Measurements from ENCODE around the gene TMC3.

The TMC3 gene

GRCh38 chr15:81293728-81294515, 80.1 kb downstream of the TMC3 start:
- Mint-ChIP-seq H3K27ac (peak overlapping the region; percentile 99), H3K36me3 (peaks cover 2% of the 10 kb centered on the region), H3K4me1 (peaks cover 93% of the 10 kb centered on the region)

GRCh38 chr15:81292523-81293001, 81.5 kb downstream of the TMC3 start:
- Mint-ChIP-seq H3K9me3 (peaks cover 4% of the 10 kb centered on the region), H3K27ac (peak overlapping the region; percentile 89), H3K36me3 (peaks cover 5% of the 10 kb centered on the region), H3K27me3 (no peaks in the 10 kb centered on the region), H3K4me1 (peaks cover 96% of the 10 kb centered on the region), H3K4me3 (peak overlapping the region; percentile 95)

More at GRCh38 chr15:81293728-81294515, 80.1 kb downstream of the TMC3 start:
- Mint-ChIP-seq H3K4me3 (peak overlapping the region; percentile 95), H3K27me3 (no peaks in the 10 kb centered on the region), H3K9me3 (peaks cover 4% of the 10 kb centered on the region)

GRCh38 chr15:81291916-81292522, 82.0 kb downstream of the TMC3 start:
- Mint-ChIP-seq H3K36me3 (peaks cover 6% of the 10 kb centered on the region), H3K27me3 (no peaks in the 10 kb centered on the region), H3K9me3 (peaks cover 6% of the 10 kb centered on the region), H3K27ac (peak overlapping the region; percentile 89), H3K4me3 (peak overlapping the region; percentile 95), H3K4me1 (peaks cover 96% of the 10 kb centered on the region)

- Mint-ChIP-seq H3K9me3 (peaks cover 13% of the 10 kb centered on the region), H3K36me3 (peaks cover 17% of the 10 kb centered on the region), H3K4me3 (peak overlapping the region; percentile 2), H3K27me3 (no peaks in the 10 kb centered on the region), H3K27ac (peak overlapping the region; percentile 89), H3K4me1 (peaks cover 96% of the 10 kb centered on the region)
Measured at GRCh38 chr15:81289910-81290309, 84.1 kb downstream of the TMC3 start.

GRCh38 chr15:81288616-81289015, 85.4 kb downstream of the TMC3 start:
- H3K4me1 Mint-ChIP-seq, result peaks cover 92% of the 10 kb centered on the region
- peak overlapping the region; percentile 49 for H3K4me3 Mint-ChIP-seq
- H3K36me3 Mint-ChIP-seq, result peaks cover 17% of the 10 kb centered on the region
- H3K27me3 Mint-ChIP-seq, result no peaks in the 10 kb centered on the region
- H3K27ac Mint-ChIP-seq, result peak overlapping the region; percentile 76
- peaks cover 13% of the 10 kb centered on the region for H3K9me3 Mint-ChIP-seq

GRCh38 chr15:81288040-81288439, 86.0 kb downstream of the TMC3 start:
- Mint-ChIP-seq H3K9me3 (peaks cover 13% of the 10 kb centered on the region), H3K36me3 (peaks cover 17% of the 10 kb centered on the region), H3K27ac (peak overlapping the region; percentile 99), H3K4me1 (peaks cover 87% of the 10 kb centered on the region), H3K4me3 (peak overlapping the region; percentile 12), H3K27me3 (no peaks in the 10 kb centered on the region)

- peak overlapping the region; percentile 99 for H3K27ac Mint-ChIP-seq
- no peaks in the 10 kb centered on the region for H3K27me3 Mint-ChIP-seq
- H3K4me3 Mint-ChIP-seq, result peak overlapping the region; percentile 94
- peaks cover 13% of the 10 kb centered on the region for H3K9me3 Mint-ChIP-seq
- H3K4me1 Mint-ChIP-seq, result peaks cover 83% of the 10 kb centered on the region
- peaks cover 18% of the 10 kb centered on the region for H3K36me3 Mint-ChIP-seq
Measured at GRCh38 chr15:81286621-81287121, 87.3 kb downstream of the TMC3 start.

- Mint-ChIP-seq H3K27ac (peak overlapping the region; percentile 99), H3K9me3 (peaks cover 13% of the 10 kb centered on the region), H3K4me1 (peaks cover 86% of the 10 kb centered on the region), H3K27me3 (no peaks in the 10 kb centered on the region), H3K36me3 (peaks cover 19% of the 10 kb centered on the region), H3K4me3 (peak overlapping the region; percentile 94)
Measured at GRCh38 chr15:81285461-81285860, 88.6 kb downstream of the TMC3 start.

GRCh38 chr15:81284256-81285031, 89.6 kb downstream of the TMC3 start:
- Mint-ChIP-seq H3K9me3 (peaks cover 8% of the 10 kb centered on the region), H3K4me3 (peak overlapping the region; percentile 94), H3K27ac (peak overlapping the region; percentile 36), H3K36me3 (peaks cover 16% of the 10 kb centered on the region), H3K27me3 (no peaks in the 10 kb centered on the region), H3K4me1 (peaks cover 86% of the 10 kb centered on the region)

- no peaks in the 10 kb centered on the region for H3K27me3 Mint-ChIP-seq
- peaks cover 14% of the 10 kb centered on the region for H3K36me3 Mint-ChIP-seq
- peak overlapping the region; percentile 25 for H3K27ac Mint-ChIP-seq
- peaks cover 12% of the 10 kb centered on the region for H3K9me3 Mint-ChIP-seq
- no peak overlapping the region for H3K4me3 Mint-ChIP-seq
- peaks cover 87% of the 10 kb centered on the region for H3K4me1 Mint-ChIP-seq
Measured at GRCh38 chr15:81282911-81283310, 91.1 kb downstream of the TMC3 start.

- H3K27me3 Mint-ChIP-seq, result no peaks in the 10 kb centered on the region
- peak overlapping the region; percentile 25 for H3K27ac Mint-ChIP-seq
- peaks cover 16% of the 10 kb centered on the region for H3K36me3 Mint-ChIP-seq
- H3K4me3 Mint-ChIP-seq, result no peak overlapping the region
- peaks cover 13% of the 10 kb centered on the region for H3K9me3 Mint-ChIP-seq
- peaks cover 86% of the 10 kb centered on the region for H3K4me1 Mint-ChIP-seq
Measured at GRCh38 chr15:81282606-81282895, 91.5 kb downstream of the TMC3 start.

GRCh38 chr15:81281766-81282605, 92.0 kb downstream of the TMC3 start:
- Mint-ChIP-seq H3K9me3 (peaks cover 12% of the 10 kb centered on the region), H3K36me3 (peaks cover 17% of the 10 kb centered on the region), H3K27ac (peak overlapping the region; percentile 48), H3K4me1 (peaks cover 85% of the 10 kb centered on the region), H3K4me3 (peak overlapping the region; percentile 3), H3K27me3 (no peaks in the 10 kb centered on the region)

- peak overlapping the region; percentile 3 for H3K4me3 Mint-ChIP-seq
- H3K36me3 Mint-ChIP-seq, result peaks cover 18% of the 10 kb centered on the region
- H3K27me3 Mint-ChIP-seq, result no peaks in the 10 kb centered on the region
- peaks cover 85% of the 10 kb centered on the region for H3K4me1 Mint-ChIP-seq
- peak overlapping the region; percentile 48 for H3K27ac Mint-ChIP-seq
- peaks cover 11% of the 10 kb centered on the region for H3K9me3 Mint-ChIP-seq
Measured at GRCh38 chr15:81281456-81281735, 92.6 kb downstream of the TMC3 start.

Measured in activated naive CD4-positive, alpha-beta T cell treated with anti-CD3 and anti-CD28 coated beads, Interleukin-2, amount 50 U/mL, for 24 hours (primary cell).